Airway epithelial cell (primary cell): ENCODE data around the gene FADD. TPM values are rescaled to one million over a fixed set of nuclear protein-coding genes. Genes with fewer than 3 reads are reported as not detected.

Experiments used
- total RNA-seq: library from RNA; depleted of rRNA; stranded (reverse); fragments of >200 nt; gene quantifications from 2 replicates; pipeline ENCODE4 v1.2.3, GENCODE V29; 2015

Gene FADD
- total RNA-seq: 26.2 and 29.4 TPM in 2 replicates

GRCh38 chr11:70202920-70203750 is at the start of gene FADD:
FADD (plus strand) TSS chr11:70203296; CDS start chr11:70203460, 164 bp downstream.

Other genes starting within 250 kb of the FADD start
- gene ANO1, start 125.0 kb upstream of the FADD start, total RNA-seq: 8.8 and 15.3 TPM in 2 replicates
- gene PPFIA1, start 67.4 kb downstream of the FADD start, total RNA-seq: 25.3 and 27.2 TPM in 2 replicates
- 208 and 277 TPM in 2 replicates for gene CTTN, start 195.2 kb downstream of the FADD start, total RNA-seq